Activated gamma-delta T cell (primary cell): ENCODE data around the gene MTA1.

Experiments used
- DNase-seq: peaks from one replicate; lab custom pipeline; 2025; lab: John Stamatoyannopoulos, UW

The MTA1 gene

DNA sequence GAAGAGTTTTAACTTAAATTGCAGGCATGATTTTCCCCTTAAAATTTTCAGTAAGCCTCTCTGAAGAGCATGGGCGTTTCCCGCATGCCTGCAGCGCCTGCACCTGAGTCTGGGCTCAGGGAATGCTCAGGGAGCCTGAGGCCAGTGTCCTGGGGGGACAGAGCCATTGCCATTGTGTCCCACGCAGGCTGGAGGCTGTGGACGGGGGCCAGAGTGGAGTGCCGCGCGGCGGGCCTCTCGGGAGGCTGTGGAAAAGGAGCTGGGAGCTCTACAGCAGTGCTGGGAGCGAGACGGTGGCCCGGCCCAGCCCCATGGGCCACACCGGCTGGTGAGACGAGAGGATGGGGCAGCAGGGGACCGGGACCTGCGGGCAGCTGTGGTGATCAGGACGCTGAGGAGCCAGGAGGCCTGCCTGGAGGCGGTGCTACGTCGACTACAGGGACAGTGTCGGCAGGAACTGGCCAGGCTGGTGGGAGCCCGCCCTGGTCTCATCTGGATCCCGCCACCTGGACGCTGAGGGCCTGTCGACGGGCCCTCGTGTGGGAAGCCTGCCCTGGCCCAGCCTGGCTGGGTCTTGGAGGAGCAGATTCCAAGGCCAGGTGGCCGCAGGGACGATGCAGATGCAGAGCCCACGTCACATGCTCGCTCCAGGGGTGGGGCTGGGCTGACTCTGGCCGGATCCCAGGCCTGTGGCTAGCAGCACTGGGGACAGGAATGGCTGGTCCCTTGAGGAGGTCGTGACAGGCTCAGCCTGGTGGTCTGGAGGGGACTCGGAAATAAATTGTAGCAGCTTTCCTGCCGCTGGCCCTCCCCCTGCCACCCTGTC, 79.0 kb downstream of the MTA1 start:
- no peak for DNase-seq

GRCh38 chr14:105499256-105500035, 79.8 kb downstream of the MTA1 start:
- DNase-seq: no peak

GRCh38 chr14:105500036-105500725, 80.6 kb downstream of the MTA1 start:
- no peak for DNase-seq

DNA sequence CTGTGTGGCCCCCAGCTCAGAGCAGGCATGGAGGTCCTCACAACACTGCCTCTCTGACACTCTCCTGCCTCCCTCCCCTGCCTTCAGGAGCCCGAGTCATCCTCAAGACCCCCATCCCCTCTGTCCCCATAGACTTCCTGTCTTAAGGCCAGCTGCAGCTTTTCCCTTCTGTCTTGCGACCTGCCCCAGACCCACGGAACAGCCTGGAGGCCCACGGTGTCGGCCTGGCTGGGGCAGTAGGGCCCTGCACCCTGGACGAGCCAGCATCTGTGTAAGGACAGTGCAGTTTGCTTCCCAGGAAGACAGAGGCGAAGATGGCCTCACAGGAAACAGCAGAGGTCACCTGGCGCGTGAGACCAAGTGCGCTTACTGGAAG, 81.1 kb downstream of the MTA1 start:
- DNase-seq: no peak

DNA sequence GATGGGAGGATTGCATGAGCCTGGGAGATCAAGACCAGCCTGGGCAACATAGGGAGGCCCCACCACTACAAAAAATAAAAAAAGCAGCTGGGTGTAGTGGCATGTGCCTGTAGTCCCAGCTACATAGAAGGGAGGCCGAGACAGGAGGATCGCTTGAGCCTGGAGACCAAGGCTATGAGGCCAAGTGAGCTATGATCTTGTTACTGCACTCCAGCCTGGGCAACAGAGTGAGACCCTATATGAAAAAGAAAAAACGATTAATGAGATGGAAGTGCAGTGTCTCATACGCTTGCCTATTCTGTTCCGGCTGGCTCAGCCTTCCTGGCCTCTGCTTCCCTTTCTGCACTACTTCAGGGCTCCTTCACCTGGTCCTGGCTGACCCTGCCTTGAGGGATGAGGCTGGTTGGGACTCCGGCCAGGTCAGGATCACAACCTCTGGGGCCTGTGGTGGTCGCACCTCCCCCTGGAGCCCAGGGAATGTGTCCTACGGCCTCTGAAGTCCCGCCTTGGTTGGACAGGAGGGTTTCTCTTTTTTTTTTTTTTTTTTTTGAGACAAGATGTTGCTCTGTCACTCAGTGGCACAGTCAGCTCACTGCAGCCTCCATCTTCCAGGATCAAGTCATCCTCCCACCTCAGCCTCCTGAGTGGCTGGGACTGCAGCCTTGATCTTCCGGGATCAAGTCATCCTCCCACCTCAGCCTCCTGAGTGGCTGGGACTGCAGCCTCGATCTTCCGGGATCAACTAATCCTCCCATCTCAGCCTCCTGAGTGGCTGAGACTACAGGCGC, 82.1 kb downstream of the MTA1 start:
- no peak for DNase-seq

DNA sequence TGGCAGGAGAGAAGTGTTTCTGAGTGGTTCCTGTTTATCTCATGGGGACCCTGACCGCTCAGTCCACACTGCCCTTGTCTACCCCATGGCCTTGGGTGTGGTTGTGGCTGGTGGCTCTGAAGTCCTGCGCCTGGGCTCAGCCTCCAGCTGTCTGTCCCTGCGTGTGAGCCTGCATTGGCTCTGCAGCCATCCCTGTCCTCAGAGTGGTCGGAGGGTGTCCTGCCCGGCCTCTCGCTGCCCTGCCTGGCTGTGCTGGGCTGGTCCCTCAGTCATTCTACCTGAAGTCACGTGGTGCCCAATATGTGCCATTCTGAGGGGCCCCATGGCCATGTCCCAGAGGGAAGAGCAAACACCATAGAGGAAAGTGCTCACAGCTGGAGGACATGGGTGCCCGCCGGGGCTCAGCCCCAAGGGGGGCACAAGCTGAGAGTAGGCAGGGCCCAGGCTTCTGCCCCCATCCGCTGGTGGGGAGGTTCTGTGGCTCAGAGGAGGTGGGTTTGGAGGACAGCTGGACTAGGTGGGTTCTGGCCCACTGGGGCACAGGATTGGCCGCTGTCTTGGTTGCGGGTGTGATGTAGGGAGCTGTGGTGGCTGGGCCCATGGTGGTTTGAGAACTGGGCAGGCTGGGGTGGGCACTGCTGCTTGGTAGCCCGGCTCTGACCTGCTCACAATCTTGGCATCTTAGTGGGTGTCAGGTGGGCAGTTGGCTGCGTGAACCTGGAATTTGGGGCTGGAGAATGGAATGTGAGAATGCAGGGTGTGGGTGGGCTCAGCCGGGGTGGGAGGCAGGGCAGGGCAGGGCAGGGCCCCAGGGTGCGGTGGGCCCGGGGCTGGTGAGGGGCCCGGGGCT, 83.0 kb downstream of the MTA1 start:
- no peak for DNase-seq

- no peak for DNase-seq
Measured at GRCh38 chr14:105503296-105503640, 83.6 kb downstream of the MTA1 start.

GRCh38 chr14:105503935-105504692, 84.5 kb downstream of the MTA1 start:
- no peak for DNase-seq

DNA sequence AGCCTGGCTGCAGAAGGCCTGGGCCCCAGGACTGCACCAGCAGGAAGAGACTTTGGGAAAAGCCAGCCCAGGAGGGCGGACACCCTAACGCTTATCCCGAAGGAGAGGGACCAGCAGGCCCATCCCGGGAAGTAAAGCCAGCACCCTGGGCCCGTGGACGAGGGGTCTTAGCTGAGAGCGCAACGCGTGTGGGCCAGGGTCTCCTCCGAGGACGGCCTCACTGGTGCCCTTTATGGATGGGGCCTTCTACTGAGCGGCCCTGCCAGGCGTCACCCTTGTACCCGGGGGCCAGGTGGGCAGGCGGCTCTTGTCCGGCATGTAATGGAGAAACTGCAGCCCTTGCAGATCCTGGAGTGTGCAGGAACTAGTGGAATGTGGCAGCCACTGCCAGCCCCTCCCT, 85.5 kb downstream of the MTA1 start:
- no peak for DNase-seq

GRCh38 chr14:105507247-105507646, 87.6 kb downstream of the MTA1 start:
- DNase-seq: no peak

DNA sequence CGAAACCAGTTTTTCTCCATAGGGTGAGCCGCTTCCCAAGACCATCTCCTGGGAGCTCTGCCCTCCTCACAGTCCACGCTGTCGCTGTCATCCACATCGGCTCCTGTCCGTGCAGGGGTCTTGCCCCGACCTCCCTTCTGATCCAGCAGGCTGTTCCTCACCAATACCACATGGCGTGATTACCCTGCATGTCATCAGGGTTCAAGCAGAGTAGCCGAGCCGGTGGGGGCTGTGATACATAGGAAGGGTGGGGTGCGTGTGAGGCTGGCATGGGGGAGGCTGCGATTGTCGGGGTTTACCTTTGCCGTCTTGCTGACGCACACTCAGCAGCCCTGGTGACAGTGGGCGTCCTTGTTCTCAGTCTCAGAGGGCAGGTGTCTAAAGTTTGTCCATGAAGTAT, 88.4 kb downstream of the MTA1 start:
- DNase-seq: no peak

GRCh38 chr14:105508601-105509000, 89.0 kb downstream of the MTA1 start:
- no peak for DNase-seq

DNA sequence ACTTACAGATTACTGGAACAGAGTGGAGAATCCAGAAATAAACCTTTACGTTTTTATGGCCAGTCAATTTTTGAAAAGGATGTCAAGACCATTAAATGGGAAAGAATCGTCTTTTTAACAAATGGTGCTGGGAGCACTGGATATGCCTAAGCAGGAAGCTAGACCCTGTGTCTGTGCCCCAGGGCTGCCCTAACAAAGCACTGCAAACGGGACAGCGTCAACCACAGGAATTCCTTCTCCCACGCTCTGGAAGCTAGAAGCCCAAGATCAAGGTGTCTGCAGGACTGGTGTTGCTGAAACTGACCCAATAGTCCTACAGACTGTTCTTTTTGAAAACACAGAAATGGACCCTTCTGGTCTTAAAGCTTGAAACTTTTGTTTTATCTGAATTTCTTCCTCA, 97.5 kb downstream of the MTA1 start:
- no peak for DNase-seq

- DNase-seq: no peak
Measured at GRCh38 chr14:105519946-105520698, 100.5 kb downstream of the MTA1 start.
